Liver (tissue), 9 donors: ENCODE results near the gene SRSF4. TPM values are rescaled to one million over a fixed set of nuclear protein-coding genes. Genes with fewer than 3 reads are reported as not detected.

Source experiments
- DNase-seq: peaks from one replicate; pipeline ENCODE4 v3.0.0-alpha.2; 2017; ENCODE audit warnings: low spot score
- H3K27ac ChIP-seq, 2 donors: one replicate each; pipeline ENCODE4 v1.7.0; 2013; ENCODE audit warnings: inconsistent platforms in 2 of 2, low read length in 2 of 2, control low read depth in 1 of 2, low read depth in 1 of 2, mild to moderate bottlenecking in 1 of 2
- H3K27me3 ChIP-seq, 4 donors: one replicate each; pipeline versions ENCODE4 v1.6.1 to v1.7.0; 2013; ENCODE audit warnings: low read length in 3 of 4, inconsistent platforms in 1 of 4, mild to moderate bottlenecking in 1 of 4, moderate library complexity in 1 of 4; ENCODE audit not compliant: control insufficient read depth in 4 of 4, insufficient read depth in 4 of 4
- H3K36me3 ChIP-seq, 4 donors: one replicate each; pipeline versions ENCODE4 v1.6.1 to v1.7.0; 2013; ENCODE audit warnings: low read length in 3 of 4, mild to moderate bottlenecking in 3 of 4, low read depth in 1 of 4, moderate library complexity in 1 of 4; ENCODE audit not compliant: control insufficient read depth in 4 of 4, insufficient read depth in 3 of 4
- H3K4me1 ChIP-seq, 4 donors: one replicate each; pipeline versions ENCODE4 v1.6.1 to v1.7.0; 2013; ENCODE audit warnings: low read length in 3 of 4, mild to moderate bottlenecking in 3 of 4, moderate library complexity in 1 of 4; ENCODE audit not compliant: control insufficient read depth in 4 of 4, insufficient read depth in 4 of 4
- H3K4me3 ChIP-seq, 3 donors: one replicate each; pipeline versions ENCODE4 v1.6.1 to v1.7.0; 2013; ENCODE audit warnings: low read length in 3 of 3, control low read depth in 1 of 3, low read depth in 1 of 3, mild to moderate bottlenecking in 1 of 3
- H3K9ac ChIP-seq, 2 donors: one replicate each; pipeline ENCODE4 v1.7.0; 2013; ENCODE audit warnings: low read length in 2 of 2, mild to moderate bottlenecking in 2 of 2, moderate library complexity in 2 of 2, control low read depth in 1 of 2, low read depth in 1 of 2
- H3K9me3 ChIP-seq, 4 donors: one replicate each; pipeline versions ENCODE4 v1.6.1 to v1.7.0; 2013; ENCODE audit warnings: low read length in 3 of 4; ENCODE audit not compliant: control insufficient read depth in 4 of 4
- CTCF ChIP-seq: fragments of 150-350 bp; IDR thresholded peaks from 2 replicates; pipeline ENCODE4 v1.5.1; 2017; ENCODE audit warnings: improper control_type of control experiment, low read depth, low read length; ENCODE audit not compliant: missing input control
- EGR1 ChIP-seq, 2 donors: IDR thresholded peaks; 2 replicates each; pipeline ENCODE4 v1.6.1; 2016 to 2018; ENCODE audit warnings: antibody characterized with exemption in 2 of 2, low read depth in 2 of 2
- FOXA1 ChIP-seq: IDR thresholded peaks from 2 replicates; pipeline ENCODE4 v1.6.1; 2016; ENCODE audit warnings: antibody characterized with exemption
- FOXA2 ChIP-seq: IDR thresholded peaks from 2 replicates; pipeline ENCODE4 v1.6.1; 2016; ENCODE audit warnings: antibody characterized with exemption
- GABPA ChIP-seq, 2 donors: IDR thresholded peaks in 1 of 2; conservative IDR thresholded peaks in 1 of 2; 2 replicates each; pipeline ENCODE4 v1.6.1; 2016; ENCODE audit warnings: antibody characterized with exemption in 2 of 2, mild to moderate bottlenecking in 1 of 2, moderate library complexity in 1 of 2
- HNF4A ChIP-seq, 2 donors: conservative IDR thresholded peaks; 2 replicates each; pipeline ENCODE4 v1.6.1; 2016; ENCODE audit warnings: antibody characterized with exemption in 2 of 2, mild to moderate bottlenecking in 2 of 2
- HNF4G ChIP-seq: IDR thresholded peaks from 2 replicates; pipeline ENCODE4 v1.6.1; 2016; ENCODE audit warnings: antibody characterized with exemption
- JUND ChIP-seq, 2 donors: IDR thresholded peaks; 2 replicates each; pipeline ENCODE4 v1.6.1; 2016; ENCODE audit warnings: antibody characterized with exemption in 2 of 2
- NR2F2 ChIP-seq: IDR thresholded peaks from 2 replicates; pipeline ENCODE4 v1.6.1; 2016; ENCODE audit warnings: antibody characterized with exemption
- RAD21 ChIP-seq, 2 donors: IDR thresholded peaks; 2 replicates each; pipeline ENCODE4 v1.6.1; 2016; ENCODE audit warnings: antibody characterized with exemption in 2 of 2, mild to moderate bottlenecking in 2 of 2
- REST ChIP-seq: IDR thresholded peaks from 2 replicates; pipeline ENCODE4 v1.6.1; 2016; ENCODE audit warnings: antibody characterized with exemption, mild to moderate bottlenecking
- RXRA ChIP-seq, 2 donors: IDR thresholded peaks; 2 replicates each; pipeline ENCODE4 v1.6.1; 2017 to 2018; ENCODE audit warnings: antibody characterized with exemption in 2 of 2, mild to moderate bottlenecking in 1 of 2
- SP1 ChIP-seq: IDR thresholded peaks from 2 replicates; pipeline ENCODE4 v1.6.1; 2018; ENCODE audit warnings: antibody characterized with exemption, mild to moderate bottlenecking
- TAF1 ChIP-seq: conservative IDR thresholded peaks from 2 replicates; pipeline ENCODE4 v1.6.1; 2016; ENCODE audit warnings: antibody characterized with exemption, mild to moderate bottlenecking
- YY1 ChIP-seq: IDR thresholded peaks from 2 replicates; pipeline ENCODE4 v1.6.1; 2016; ENCODE audit warnings: antibody characterized with exemption, mild to moderate bottlenecking
- ZBTB33 ChIP-seq: IDR thresholded peaks from 2 replicates; pipeline ENCODE4 v1.6.1; 2016; ENCODE audit warnings: antibody characterized with exemption
- WGBS: extraction: QIAGEN DNeasy Blood & Tissue Kit; methylation state at CpG from one replicate; pipeline ENCODE4 v1.1.7; 2013; 5-methylcytosine and 5-hydroxymethylcytosine counted together
- polyA plus RNA-seq, 2 donors: library from polyadenylated mRNA; stranded (reverse) in 1 of 2; unstranded in 1 of 2; fragments of 200-250 nt in 1 of 2; fragments of >200 nt in 1 of 2; fragmentation: Nextera tagmentation in 1 of 2; extraction: Ambion mirVana in 1 of 2; gene quantifications; one replicate each; pipeline versions ENCODE4 v1.2.1 to v1.2.3, GENCODE V29; 2013 to 2015
- total RNA-seq, 2 donors: library from RNA; depleted of rRNA; stranded (reverse); fragments of >200 nt; gene quantifications; one replicate each; pipeline ENCODE4 v1.2.3, GENCODE V29; 2014
- TF ChIP-seq, protein P1 (sequence below): IDR thresholded peaks from 2 replicates; pipeline ENCODE4 v1.6.1; 2016; ENCODE audit warnings: antibody characterized with exemption
- TF ChIP-seq, protein P2 (sequence below): IDR thresholded peaks from 2 replicates; pipeline ENCODE4 v1.6.1; 2016; ENCODE audit warnings: antibody characterized with exemption
- donor health status: healthy.
- donor health status: healthy.
- donor health status: healthy.
- donor health status: healthy.
- donor health status: healthy.

Gene SRSF4
- total and polyA plus RNA-seq, 4 donors = 24.0 to 45.8 (median 30.2) TPM

DNA sequence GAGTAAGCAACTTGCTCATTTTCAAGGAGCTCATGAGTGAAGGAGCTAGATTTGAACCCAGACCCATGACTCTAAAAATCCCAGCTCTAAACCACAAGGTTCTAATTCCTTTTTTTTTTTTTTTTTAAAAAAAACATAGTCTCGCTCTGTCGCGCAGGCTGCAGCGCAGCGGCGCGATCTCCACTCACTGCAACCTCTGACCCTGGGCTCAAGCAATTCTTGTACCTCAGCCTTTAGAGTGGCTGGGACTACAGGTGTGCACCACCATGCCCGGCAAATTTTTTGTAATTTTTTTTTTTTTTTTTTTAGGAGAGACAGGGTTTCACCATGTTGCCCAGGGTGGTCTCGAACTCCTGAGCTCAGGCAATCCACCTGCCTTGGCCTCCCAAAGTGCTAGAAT, 13.8 kb downstream of the SRSF4 start:
- Histone ChIP-seq H3K4me3 (no peak overlapping the region), H3K4me1 (peaks cover 18 to 67% (median 34%) of the 10 kb centered on the region in 4 donors), H3K36me3 (peaks cover 0 to 30% (median 12%) of the 10 kb centered on the region in 4 donors), H3K27ac (no peak overlapping the region), H3K9me3 (no peaks in the 10 kb centered on the region), H3K27me3 (no peaks in the 10 kb centered on the region), H3K9ac (no peak overlapping the region)
- 98% methylated on average over 9 of the region's 9 CpGs for WGBS
- no peak for DNase-seq
- TF ChIP-seq SP1 = no peak
- TF ChIP-seq, protein P1, sequence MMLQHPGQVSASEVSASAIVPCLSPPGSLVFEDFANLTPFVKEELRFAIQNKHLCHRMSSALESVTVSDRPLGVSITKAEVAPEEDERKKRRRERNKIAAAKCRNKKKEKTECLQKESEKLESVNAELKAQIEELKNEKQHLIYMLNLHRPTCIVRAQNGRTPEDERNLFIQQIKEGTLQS = no peak
- no peak for TF ChIP-seq ZBTB33
- TF ChIP-seq, protein P2, sequence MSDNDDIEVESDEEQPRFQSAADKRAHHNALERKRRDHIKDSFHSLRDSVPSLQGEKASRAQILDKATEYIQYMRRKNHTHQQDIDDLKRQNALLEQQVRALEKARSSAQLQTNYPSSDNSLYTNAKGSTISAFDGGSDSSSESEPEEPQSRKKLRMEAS = no peak
- TF ChIP-seq HNF4A (conservative IDR thresholded peaks at IDR 0.05) = no peak
- no peak for TF ChIP-seq HNF4G
- no peak for TF ChIP-seq RXRA (IDR thresholded peaks at IDR 0.05)
- no peak for TF ChIP-seq YY1
- TF ChIP-seq RAD21 (IDR thresholded peaks at IDR 0.05) = no peak
- TF ChIP-seq NR2F2 = no peak

DNA sequence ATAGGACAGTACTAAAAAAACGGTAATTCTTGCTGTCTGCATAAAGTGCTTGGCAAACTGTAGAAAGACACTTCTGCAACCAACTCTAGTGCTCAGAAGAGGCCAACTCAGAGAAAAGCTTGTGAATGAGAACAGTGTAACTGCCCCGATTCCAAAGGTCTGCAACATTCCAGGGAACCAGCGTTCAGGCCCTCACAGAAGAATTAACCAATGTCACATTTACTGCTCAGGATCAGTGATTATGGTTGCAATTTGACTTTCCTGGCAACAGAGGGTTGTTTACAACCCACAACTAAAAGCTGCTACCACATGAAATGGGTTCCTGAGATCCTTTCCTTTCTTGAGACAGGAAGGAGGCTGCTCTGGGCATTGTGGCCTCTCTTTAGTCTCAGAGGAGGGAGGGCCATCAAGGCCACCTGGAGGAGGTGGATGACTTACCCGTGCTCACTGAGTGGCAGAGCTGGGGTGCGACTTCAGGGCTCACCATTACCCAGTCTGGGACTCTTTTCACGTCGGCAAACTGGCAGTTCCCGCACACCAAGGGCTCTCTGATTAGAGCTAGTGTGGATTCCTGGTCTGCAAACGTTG, 15.3 kb downstream of the SRSF4 start:
- H3K9me3 ChIP-seq = no peaks in the 10 kb centered on the region
- no peaks in the 10 kb centered on the region for H3K27me3 ChIP-seq
- TF ChIP-seq HNF4G (peak; percentile 74), FOXA1 (no peak), EGR1 (IDR thresholded peaks at IDR 0.05; ENCODE audit: low read depth in 2 of 2) (no peak), RAD21 (IDR thresholded peaks at IDR 0.05) (peak; percentile 18 to 40), FOXA2 (no peak), RXRA (IDR thresholded peaks at IDR 0.05) (peak; percentile 40 to 51), YY1 (peak; percentile 25), REST (no peak), SP1 (peak; percentile 63), JUND (IDR thresholded peaks at IDR 0.05) (peak in 1 of 2 donors; percentile 42), TAF1 (no peak), CTCF (no peak), NR2F2 (no peak), HNF4A (conservative IDR thresholded peaks at IDR 0.05) (peak; percentile 91 to 94), ZBTB33 (no peak), GABPA (IDR thresholded peaks at IDR 0.05 in 1 of 2, conservative IDR thresholded peaks at IDR 0.05 in 1 of 2) (no peak)
- TF ChIP-seq, protein P1 = no peak
- TF ChIP-seq, protein P2 = no peak
- H3K27ac ChIP-seq = peak overlapping the region; percentile 41 to 45
- no peak for DNase-seq
- peaks cover 17 to 73% (median 38%) of the 10 kb centered on the region in 4 donors for H3K4me1 ChIP-seq
- no peak overlapping the region for H3K4me3 ChIP-seq
- H3K36me3 ChIP-seq = peaks cover 0 to 34% (median 12%) of the 10 kb centered on the region in 4 donors
- H3K9ac ChIP-seq = peak overlapping the region in 1 of 2 donors; percentile 41
- 44% methylated on average over 9 of the region's 9 CpGs for WGBS
